ENCODE results near the gene ZNF776.

- TF ChIP-seq FOXK2 (IDR thresholded peaks at IDR 0.05) (no peak), LEF1 (IDR thresholded peaks at IDR 0.05; ENCODE audit: borderline replicate concordance) (no peak), HDGF (IDR thresholded peaks at IDR 0.05; ENCODE audit: borderline replicate concordance) (no peak), FOXM1 (IDR thresholded peaks at IDR 0.05; ENCODE audit: borderline replicate concordance) (no peak), TARDBP (IDR thresholded peaks at IDR 0.05) (no peak), PKNOX1 (IDR thresholded peaks at IDR 0.05) (no peak), SUZ12 (IDR thresholded peaks at IDR 0.05) (no peak), ARNT (IDR thresholded peaks at IDR 0.05) (no peak), BHLHE40 (IDR thresholded peaks at IDR 0.05; ENCODE audit: borderline replicate concordance) (no peak), NFRKB (IDR thresholded peaks at IDR 0.05) (no peak), FOXA1 (IDR thresholded peaks at IDR 0.05) (no peak), ZNF384 (IDR thresholded peaks at IDR 0.05) (no peak), SP1 (IDR thresholded peaks at IDR 0.05) (no peak)
Observed at GRCh38 chr19:57719424-57719823, 27.2 kb upstream of the ZNF776 start.
